Ascending aorta (tissue), 2 donors: Measurements from ENCODE around the gene TMEM255B. TPM values are rescaled to one million over a fixed set of nuclear protein-coding genes. Genes with fewer than 3 reads are reported as not detected.

Experiments
- DNase-seq, 2 donors: peaks; one replicate each; pipeline ENCODE4 v3.0.0-alpha.2; 2019; ENCODE audit warnings: low spot score in 2 of 2
- H3K27ac ChIP-seq, 2 donors: fragments of 200-600 bp; sonication (generic); one replicate each; pipeline ENCODE4 v1.5.1; 2016 to 2017; ENCODE audit warnings: mild to moderate bottlenecking in 1 of 2
- H3K27me3 ChIP-seq: fragments of 200-600 bp; sonication (generic); one replicate; pipeline ENCODE4 v1.5.1; 2017
- H3K36me3 ChIP-seq, 2 donors: fragments of 200-600 bp; sonication (generic); one replicate each; pipeline ENCODE4 v1.5.1; 2016
- H3K4me1 ChIP-seq, 2 donors: fragments of 200-600 bp; sonication (generic); one replicate each; pipeline ENCODE4 v1.5.1; 2016 to 2017; ENCODE audit warnings: mild to moderate bottlenecking in 1 of 2
- H3K4me3 ChIP-seq, 2 donors: fragments of 200-600 bp; sonication (generic); one replicate each; pipeline ENCODE4 v1.5.1; 2016 to 2017; ENCODE audit warnings: mild to moderate bottlenecking in 1 of 2
- H3K9me3 ChIP-seq, 2 donors: fragments of 200-600 bp; sonication (generic); one replicate each; pipeline ENCODE4 v1.5.1; 2016
- intact Hi-C: fragments of 100-400 bp; cut with DNase I; formaldehyde crosslinking; loops from one replicate; pipeline ENCODE4 v1.15.1; 2023
- total RNA-seq: library from RNA; depleted of rRNA; stranded (reverse); fragments of >200 nt; gene quantifications from one replicate; pipeline ENCODE4 v1.1.0, GENCODE V29; 2016
- TF ChIP-seq, protein P1 (sequence below), 3 experiments: fragments of 200-600 bp in 2 of 3; fragments of 450-650 bp in 1 of 3; sonication (generic) in 2 of 3; IDR thresholded peaks; one replicate each; pipeline ENCODE4 v1.5.1; 2016 to 2019; ENCODE audit warnings: antibody characterized with exemption in 3 of 3, mild to moderate bottlenecking in 1 of 3, moderate library complexity in 1 of 3

The TMEM255B gene
- total RNA-seq, 1 donor from 2014 or later: 4.7 TPM

GRCh38 chr13:113769881-113770280, 10.9 kb downstream of the TMEM255B start:
- Histone ChIP-seq H3K27ac (no peak overlapping the region), H3K27me3 (no peaks in the 10 kb centered on the region), H3K36me3 (peaks cover 0 to 4% of the 10 kb centered on the region in 2 donors), H3K4me3 (no peak overlapping the region), H3K4me1 (no peaks in the 10 kb centered on the region), H3K9me3 (no peaks in the 10 kb centered on the region)
- intact Hi-C loops: no loop called here
- TF ChIP-seq, protein P1, sequence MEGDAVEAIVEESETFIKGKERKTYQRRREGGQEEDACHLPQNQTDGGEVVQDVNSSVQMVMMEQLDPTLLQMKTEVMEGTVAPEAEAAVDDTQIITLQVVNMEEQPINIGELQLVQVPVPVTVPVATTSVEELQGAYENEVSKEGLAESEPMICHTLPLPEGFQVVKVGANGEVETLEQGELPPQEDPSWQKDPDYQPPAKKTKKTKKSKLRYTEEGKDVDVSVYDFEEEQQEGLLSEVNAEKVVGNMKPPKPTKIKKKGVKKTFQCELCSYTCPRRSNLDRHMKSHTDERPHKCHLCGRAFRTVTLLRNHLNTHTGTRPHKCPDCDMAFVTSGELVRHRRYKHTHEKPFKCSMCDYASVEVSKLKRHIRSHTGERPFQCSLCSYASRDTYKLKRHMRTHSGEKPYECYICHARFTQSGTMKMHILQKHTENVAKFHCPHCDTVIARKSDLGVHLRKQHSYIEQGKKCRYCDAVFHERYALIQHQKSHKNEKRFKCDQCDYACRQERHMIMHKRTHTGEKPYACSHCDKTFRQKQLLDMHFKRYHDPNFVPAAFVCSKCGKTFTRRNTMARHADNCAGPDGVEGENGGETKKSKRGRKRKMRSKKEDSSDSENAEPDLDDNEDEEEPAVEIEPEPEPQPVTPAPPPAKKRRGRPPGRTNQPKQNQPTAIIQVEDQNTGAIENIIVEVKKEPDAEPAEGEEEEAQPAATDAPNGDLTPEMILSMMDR (IDR thresholded peaks at IDR 0.05): no peak
- DNase-seq: no peak

- H3K27me3 ChIP-seq: no peaks in the 10 kb centered on the region
- DNase-seq: no peak
- no peak overlapping the region for H3K4me3 ChIP-seq
- H3K27ac ChIP-seq: no peak overlapping the region
- H3K9me3 ChIP-seq: no peaks in the 10 kb centered on the region
- intact Hi-C loops: no loop called here
- TF ChIP-seq, protein P1 (IDR thresholded peaks at IDR 0.05): no peak
- peaks cover 0 to 4% of the 10 kb centered on the region in 2 donors for H3K36me3 ChIP-seq
- no peaks in the 10 kb centered on the region for H3K4me1 ChIP-seq
These were observed 11.4 kb downstream of the TMEM255B start for GRCh38 chr13:113770441-113770840.

GRCh38 chr13:113770937-113771336, 11.9 kb downstream of the TMEM255B start:
- intact Hi-C loops: no loop called here
- no peak for DNase-seq
- no peaks in the 10 kb centered on the region for H3K4me1 ChIP-seq
- no peak overlapping the region for H3K4me3 ChIP-seq
- H3K27me3 ChIP-seq: no peaks in the 10 kb centered on the region
- H3K36me3 ChIP-seq: peaks cover 0 to 4% of the 10 kb centered on the region in 2 donors
- no peaks in the 10 kb centered on the region for H3K9me3 ChIP-seq
- TF ChIP-seq, protein P1 (IDR thresholded peaks at IDR 0.05): no peak
- H3K27ac ChIP-seq: no peak overlapping the region

- Histone ChIP-seq H3K4me1 (no peaks in the 10 kb centered on the region), H3K27ac (no peak overlapping the region), H3K36me3 (peaks cover 0 to 4% of the 10 kb centered on the region in 2 donors), H3K4me3 (no peak overlapping the region), H3K9me3 (no peaks in the 10 kb centered on the region), H3K27me3 (no peaks in the 10 kb centered on the region)
- TF ChIP-seq, protein P1 (IDR thresholded peaks at IDR 0.05): no peak
- intact Hi-C loops: no loop called here
- DNase-seq: no peak
These were observed 12.8 kb downstream of the TMEM255B start for GRCh38 chr13:113771709-113772331.

DNA sequence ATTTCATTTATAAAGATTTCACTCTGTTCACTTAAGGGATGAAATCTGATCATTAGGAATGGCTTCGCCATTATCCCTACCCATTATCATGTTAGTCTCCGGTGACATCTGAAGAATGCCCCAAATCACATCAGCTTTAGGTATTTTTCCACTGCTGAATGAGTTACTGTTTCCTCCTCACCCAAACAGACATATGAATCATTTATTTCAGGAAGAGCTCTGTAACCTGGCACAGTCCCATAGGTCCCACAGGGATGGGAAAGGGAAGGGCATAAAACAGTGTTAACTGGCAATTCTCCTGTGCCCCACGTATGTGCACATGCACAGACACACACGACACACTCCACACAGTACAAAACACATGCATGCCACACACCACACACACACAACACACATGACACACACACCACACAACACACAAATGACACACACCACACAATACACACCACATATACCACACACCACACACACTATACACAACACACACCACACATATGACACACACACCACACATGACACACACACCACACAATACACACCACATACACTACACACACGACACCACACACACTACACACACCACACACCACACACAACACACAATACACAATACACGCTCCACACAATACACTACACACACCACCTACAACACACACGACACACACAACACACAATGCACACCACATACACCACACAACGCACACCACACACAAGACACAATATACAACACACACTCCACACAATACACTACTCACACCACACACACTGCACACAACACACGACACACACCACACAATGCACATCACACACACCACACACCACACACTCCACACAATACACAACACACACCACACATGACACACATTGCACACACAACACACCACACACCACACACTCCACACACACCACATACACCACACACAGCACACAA, 15.4 kb downstream of the TMEM255B start:
- no peak for DNase-seq

More for the DNA sequence above, 15.4 kb downstream of the TMEM255B start:
- H3K36me3 ChIP-seq: no peaks in the 10 kb centered on the region
- no peak overlapping the region for H3K27ac ChIP-seq
- TF ChIP-seq, protein P1 (IDR thresholded peaks at IDR 0.05): no peak
- no peaks in the 10 kb centered on the region for H3K4me1 ChIP-seq
- intact Hi-C loops: no loop called here
- H3K9me3 ChIP-seq: no peaks in the 10 kb centered on the region
- no peak overlapping the region for H3K4me3 ChIP-seq
- no peaks in the 10 kb centered on the region for H3K27me3 ChIP-seq
